ENCODE measurements around the gene KIF5A.

KIF5A gene

DNA sequence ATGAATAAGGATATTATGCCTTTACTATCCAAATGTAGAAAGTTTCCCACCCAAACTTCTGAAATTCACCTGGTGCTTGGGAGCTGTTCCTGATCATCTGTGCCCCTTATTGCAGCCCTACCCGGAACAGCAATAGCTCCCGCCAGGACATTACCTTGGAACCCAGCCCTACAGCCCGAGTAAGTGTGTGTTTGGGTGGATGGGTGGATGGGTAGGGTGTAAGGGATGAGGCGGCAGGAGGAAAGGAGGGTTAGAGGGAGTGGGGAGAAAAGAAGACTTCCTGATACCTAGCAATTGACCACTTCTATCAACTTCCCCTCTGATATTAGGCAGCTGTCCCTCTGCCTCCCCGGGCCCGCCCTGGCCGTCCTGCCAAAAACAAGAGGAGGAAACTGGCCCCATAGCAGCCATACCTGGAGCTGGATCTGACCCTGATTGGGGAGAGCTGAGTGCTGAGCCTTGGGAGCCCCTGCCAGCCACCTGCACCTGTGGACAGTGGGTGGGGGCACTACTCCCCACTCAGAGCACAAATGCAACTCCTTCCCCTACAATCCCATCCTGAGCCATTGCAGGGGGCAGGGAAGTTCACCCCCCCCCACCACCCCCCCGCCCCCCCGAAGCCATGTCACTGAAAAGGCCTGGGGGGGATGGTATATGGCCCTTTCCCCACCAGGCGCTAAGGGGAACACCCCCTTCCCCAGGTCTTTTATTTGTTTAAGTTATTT lies 20.9 kb upstream of the KIF5A start:
- Histone ChIP-seq H3K9me3 (ENCODE audit: insufficient read depth, low read length) (no peaks in the 10 kb centered on the region), H4K20me1 (ENCODE audit: insufficient read depth, low read length) (0 out of 2 replicates have a peak, but pooled peaks cover 2% of the 10 kb centered on the region), H3K4me3 (ENCODE audit: low read length) (no peak overlapping the region), H3K27me3 (ENCODE audit: low read depth, low read length) (no peaks in the 10 kb centered on the region), H3K79me2 (ENCODE audit: low read length) (peaks cover 7% of the 10 kb centered on the region), H3K36me3 (replicated peaks; ENCODE audit: low read depth, low read length) (peaks cover 43% of the 10 kb centered on the region), H3K4me1 (ENCODE audit: low read length) (peaks cover 4% of the 10 kb centered on the region), H3K4me2 (ENCODE audit: low read length) (no peak overlapping the region), H3K9ac (ENCODE audit: low read length) (no peak overlapping the region), H2AFZ (ENCODE audit: low read depth, low read length) (no peak overlapping the region), H3K27ac (ENCODE audit: low read length) (no peak overlapping the region)
- TF ChIP-seq EZH2phosphoT487 (IDR thresholded peaks at IDR 0.05; ENCODE audit: low read depth) (no peak), CTCF (IDR thresholded peaks at IDR 0.05; ENCODE audit: low read depth, low read length) (no peak)

GRCh38 chr12:57529831-57530230 lies 20.0 kb upstream of the KIF5A start:
- no peak overlapping the region for H2AFZ ChIP-seq (ENCODE audit: low read depth, low read length)
- no peak overlapping the region for H3K27ac ChIP-seq (ENCODE audit: low read length)
- no peak overlapping the region for H3K4me3 ChIP-seq (ENCODE audit: low read length)

GRCh38 chr12:57530396-57531142 lies 19.3 kb upstream of the KIF5A start:
- H4K20me1 ChIP-seq (ENCODE audit: insufficient read depth, low read length) = no peaks in the 10 kb centered on the region
- no peaks in the 10 kb centered on the region for H3K9me3 ChIP-seq (ENCODE audit: insufficient read depth, low read length)
- no peak overlapping the region for H3K9ac ChIP-seq (ENCODE audit: low read length)
- no peak overlapping the region for H2AFZ ChIP-seq (ENCODE audit: low read depth, low read length)
- TF ChIP-seq EZH2phosphoT487 (IDR thresholded peaks at IDR 0.05; ENCODE audit: low read depth) (no peak), CTCF (IDR thresholded peaks at IDR 0.05; ENCODE audit: low read depth, low read length) (no peak)
- no peak overlapping the region for H3K4me2 ChIP-seq (ENCODE audit: low read length)
- no peaks in the 10 kb centered on the region for H3K4me1 ChIP-seq (ENCODE audit: low read length)
- no peaks in the 10 kb centered on the region for H3K79me2 ChIP-seq (ENCODE audit: low read length)
- H3K27me3 ChIP-seq (ENCODE audit: low read depth, low read length) = no peaks in the 10 kb centered on the region
- no peak overlapping the region for H3K27ac ChIP-seq (ENCODE audit: low read length)
- no peak overlapping the region for H3K4me3 ChIP-seq (ENCODE audit: low read length)
- H3K36me3 ChIP-seq (replicated peaks; ENCODE audit: low read depth, low read length) = peaks cover 47% of the 10 kb centered on the region

More at GRCh38 chr12:57529831-57530230, 20.0 kb upstream of the KIF5A start:
- Histone ChIP-seq H3K4me2 (ENCODE audit: low read length) (no peak overlapping the region), H3K4me1 (ENCODE audit: low read length) (no peaks in the 10 kb centered on the region), H3K79me2 (ENCODE audit: low read length) (no peaks in the 10 kb centered on the region), H3K9ac (ENCODE audit: low read length) (no peak overlapping the region), H3K36me3 (replicated peaks; ENCODE audit: low read depth, low read length) (peaks cover 47% of the 10 kb centered on the region), H4K20me1 (ENCODE audit: insufficient read depth, low read length) (no peaks in the 10 kb centered on the region), H3K9me3 (ENCODE audit: insufficient read depth, low read length) (no peaks in the 10 kb centered on the region), H3K27me3 (ENCODE audit: low read depth, low read length) (no peaks in the 10 kb centered on the region)
- TF ChIP-seq CTCF (IDR thresholded peaks at IDR 0.05; ENCODE audit: low read depth, low read length) (no peak), EZH2phosphoT487 (IDR thresholded peaks at IDR 0.05; ENCODE audit: low read depth) (no peak)

- Histone ChIP-seq H3K36me3 (replicated peaks; ENCODE audit: low read depth, low read length) (peaks cover 41% of the 10 kb centered on the region), H3K9ac (ENCODE audit: low read length) (no peak overlapping the region), H3K4me3 (ENCODE audit: low read length) (no peak overlapping the region), H2AFZ (ENCODE audit: low read depth, low read length) (no peak overlapping the region), H3K27me3 (ENCODE audit: low read depth, low read length) (no peaks in the 10 kb centered on the region), H3K4me1 (ENCODE audit: low read length) (no peaks in the 10 kb centered on the region), H3K4me2 (ENCODE audit: low read length) (no peak overlapping the region), H4K20me1 (ENCODE audit: insufficient read depth, low read length) (no peaks in the 10 kb centered on the region), H3K79me2 (ENCODE audit: low read length) (no peaks in the 10 kb centered on the region), H3K27ac (ENCODE audit: low read length) (no peak overlapping the region), H3K9me3 (ENCODE audit: insufficient read depth, low read length) (no peaks in the 10 kb centered on the region)
- TF ChIP-seq EZH2phosphoT487 (IDR thresholded peaks at IDR 0.05; ENCODE audit: low read depth) = no peak
- TF ChIP-seq CTCF (IDR thresholded peaks at IDR 0.05; ENCODE audit: low read depth, low read length) = no peak
These were observed 18.0 kb upstream of the KIF5A start for GRCh38 chr12:57531836-57532235.

All from OCI-LY3 (cell line).